HG02884 (cell line): ENCODE measurements around the gene PRR29.
"Not testable (repeated sequence)": the region's sequence is repeated elsewhere in the genome, so short reads cannot be mapped to it uniquely, and the experiment has no call there.

Experiments used
- ATAC-seq: cut with Tn5 transposase; IDR thresholded peaks from one replicate; pipeline ENCODE4 v1.9.1; 2021; ENCODE audit warnings: mild to moderate bottlenecking, moderate library complexity; ENCODE audit not compliant: unreplicated experiment

Gene PRR29

GRCh38 chr17:63974594-63975192 lies 23.5 kb upstream of the PRR29 start:
- no peak for ATAC-seq

- ATAC-seq: no peak
These were observed 22.5 kb upstream of the PRR29 start for GRCh38 chr17:63975541-63976092.

- ATAC-seq: no peak
These were observed 21.4 kb upstream of the PRR29 start for GRCh38 chr17:63976702-63977101.

- ATAC-seq: no peak
These were observed 19.6 kb upstream of the PRR29 start for GRCh38 chr17:63978272-63979200.

- ATAC-seq: not testable (repeated sequence)
These were observed 15.5 kb upstream of the PRR29 start for GRCh38 chr17:63982641-63983040.

GRCh38 chr17:63983320-63983719 lies 14.8 kb upstream of the PRR29 start:
- no peak for ATAC-seq

- ATAC-seq: no peak
These were observed 13.9 kb upstream of the PRR29 start for GRCh38 chr17:63984236-63984635.

- ATAC-seq: no peak
These were observed 13.3 kb upstream of the PRR29 start for GRCh38 chr17:63984651-63985386.

- no peak for ATAC-seq
These were observed 12.6 kb upstream of the PRR29 start for GRCh38 chr17:63985387-63986140.

GRCh38 chr17:63986821-63987220 lies 11.3 kb upstream of the PRR29 start:
- no peak for ATAC-seq

GRCh38 chr17:63987221-63988126 lies 10.7 kb upstream of the PRR29 start:
- ATAC-seq: no peak

GRCh38 chr17:63988127-63988478 lies 10.0 kb upstream of the PRR29 start:
- ATAC-seq: no peak

GRCh38 chr17:63988741-63989621 lies 9.2 kb upstream of the PRR29 start:
- no peak for ATAC-seq

GRCh38 chr17:63989622-63990345 lies 8.4 kb upstream of the PRR29 start:
- no peak for ATAC-seq

GRCh38 chr17:63991611-63992010 lies 6.5 kb upstream of the PRR29 start:
- ATAC-seq: no peak

- no peak for ATAC-seq
These were observed 4.7 kb upstream of the PRR29 start for GRCh38 chr17:63993368-63993985.

GRCh38 chr17:63995626-63996025 lies 2.5 kb upstream of the PRR29 start:
- no peak for ATAC-seq
